Measurements from ENCODE around the gene CDK5RAP1. TPM values are rescaled to one million over a fixed set of nuclear protein-coding genes. Genes with fewer than 3 reads are reported as not detected.
"Not testable (repeated sequence)": the region's sequence is repeated elsewhere in the genome, so short reads cannot be mapped to it uniquely, and the experiment has no call there.

CDK5RAP1 gene
- total RNA-seq, 2 experiments from 2014 or later: 43.4 to 45.6 TPM

GRCh38 chr20:33423875-33424274 is 22.6 kb upstream of the CDK5RAP1 start:
- POLR2A ChIA-PET: not testable (repeated sequence)

GRCh38 chr20:33423141-33423834 is 22.0 kb upstream of the CDK5RAP1 start:
- ChIA-PET POLR2A (no interaction called here), CTCF (no interaction called here)

More at GRCh38 chr20:33423875-33424274, 22.6 kb upstream of the CDK5RAP1 start:
- CTCF ChIA-PET: not testable (repeated sequence)

GRCh38 chr20:33419140-33419974 is 18.0 kb upstream of the CDK5RAP1 start:
- CTCF ChIA-PET: interaction anchor here (0.6 kb wide), 1 partner anchor 286 kb away, joined by 3 read pairs; no protein-coding TSS in a partner anchor

GRCh38 chr20:33418033-33418432 is 16.7 kb upstream of the CDK5RAP1 start:
- POLR2A ChIA-PET: no interaction called here
- CTCF ChIA-PET: interaction anchor here (0.7 kb wide), 1 partner anchor 480 kb away, joined by 3 read pairs; no protein-coding TSS in a partner anchor

More at GRCh38 chr20:33419140-33419974, 18.0 kb upstream of the CDK5RAP1 start:
- POLR2A ChIA-PET: no interaction called here

- ChIA-PET POLR2A (no interaction called here), CTCF (no interaction called here)
Measured at GRCh38 chr20:33415948-33416347, 14.6 kb upstream of the CDK5RAP1 start.

- CTCF ChIA-PET: interaction anchor here (0.6 kb wide), 1 partner anchor 975 kb away, joined by 3 read pairs; no protein-coding TSS in a partner anchor
- POLR2A ChIA-PET: no interaction called here
Measured at GRCh38 chr20:33412484-33412838, 11.1 kb upstream of the CDK5RAP1 start.

GRCh38 chr20:33411711-33412483 is 10.6 kb upstream of the CDK5RAP1 start:
- ChIA-PET CTCF (interaction anchor here (0.6 kb wide), 1 partner anchor 976 kb away, joined by 3 read pairs; no protein-coding TSS in a partner anchor), POLR2A (interaction anchor here (0.6 kb wide), 1 partner anchor 274 kb away, joined by 3 read pairs; no protein-coding TSS in a partner anchor)

- POLR2A ChIA-PET: interaction anchor here (0.6 kb wide), 1 partner anchor 275 kb away, joined by 3 read pairs; no protein-coding TSS in a partner anchor
Measured at GRCh38 chr20:33411242-33411641, 9.9 kb upstream of the CDK5RAP1 start.

GRCh38 chr20:33410081-33410742 is 8.9 kb upstream of the CDK5RAP1 start:
- CTCF ChIA-PET: no interaction called here

More at GRCh38 chr20:33411242-33411641, 9.9 kb upstream of the CDK5RAP1 start:
- CTCF ChIA-PET: no interaction called here

GRCh38 chr20:33408716-33409654 is 7.7 kb upstream of the CDK5RAP1 start:
- ChIA-PET CTCF (no interaction called here), POLR2A (no interaction called here)

More at GRCh38 chr20:33410081-33410742, 8.9 kb upstream of the CDK5RAP1 start:
- POLR2A ChIA-PET: no interaction called here

GRCh38 chr20:33408313-33408712 is 7.0 kb upstream of the CDK5RAP1 start:
- CTCF ChIA-PET: no interaction called here
- POLR2A ChIA-PET: no interaction called here

- CTCF ChIA-PET: no interaction called here
- POLR2A ChIA-PET: no interaction called here
Measured at GRCh38 chr20:33407796-33408195, 6.5 kb upstream of the CDK5RAP1 start.

- ChIA-PET CTCF (no interaction called here), POLR2A (no interaction called here)
Measured at GRCh38 chr20:33407251-33407650, 5.9 kb upstream of the CDK5RAP1 start.

GRCh38 chr20:33404281-33404680 is 3.0 kb upstream of the CDK5RAP1 start:
- ChIA-PET CTCF (no interaction called here), POLR2A (no interaction called here)

GRCh38 chr20:33401921-33402369 is 626 bp upstream of the CDK5RAP1 start:
- CTCF ChIA-PET: interaction anchor here (1.1 kb wide), 1 partner anchor 266 kb away, joined by 5 read pairs; no protein-coding TSS in a partner anchor
- POLR2A ChIA-PET: no interaction called here

GRCh38 chr20:33400812-33401183 is 521 bp downstream of the CDK5RAP1 start:
- POLR2A ChIA-PET: interaction anchor here (0.6 kb wide), 1 partner anchor 332 kb away, joined by 5 read pairs; no protein-coding TSS in a partner anchor

GRCh38 chr20:33399924-33400323 is 1.4 kb downstream of the CDK5RAP1 start:
- CTCF ChIA-PET: interaction anchor here (0.7 kb wide), 1 partner anchor 267 kb away, joined by 3 read pairs; the partner anchor contains the start of gene ACTL10
- POLR2A ChIA-PET: no interaction called here

More at GRCh38 chr20:33400812-33401183, 521 bp downstream of the CDK5RAP1 start:
- CTCF ChIA-PET: no interaction called here

- ChIA-PET POLR2A (no interaction called here), CTCF (no interaction called here)
Measured at GRCh38 chr20:33394718-33395117, 6.6 kb downstream of the CDK5RAP1 start.

Measured in activated CD8-positive, alpha-beta memory T cell treated with anti-CD3 and anti-CD28 coated beads for 36 hours (primary cell).